Measurements from ENCODE around the gene TMEM267. TPM values are rescaled to one million over a fixed set of nuclear protein-coding genes. Genes with fewer than 3 reads are reported as not detected.
"Not testable (repeated sequence)": the region's sequence is repeated elsewhere in the genome, so short reads cannot be mapped to it uniquely, and the experiment has no call there.

TMEM267 gene
- polyA plus RNA-seq, 1 donor from 2014 or later = 8.0 TPM

- H3K4me2 ChIP-seq (ENCODE audit: low read length) = peak overlapping the region; percentile 63
- peak overlapping the region; percentile 84 for H3K27ac ChIP-seq (ENCODE audit: low read length)
- no peaks in the 10 kb centered on the region for H3K9me2 ChIP-seq (ENCODE audit: insufficient read depth, low read length)
- H2AFZ ChIP-seq (ENCODE audit: low read depth, low read length) = peak overlapping the region; percentile 46
- H3K9ac ChIP-seq (ENCODE audit: low read length) = peak overlapping the region; percentile 69
- no peak for TF ChIP-seq MXI1 (conservative IDR thresholded peaks at IDR 0.05; ENCODE audit: poor library complexity, severe bottlenecking)
- TF ChIP-seq SMC3 (conservative IDR thresholded peaks at IDR 0.05; ENCODE audit: poor library complexity) = no peak
- TF ChIP-seq EP300 (conservative IDR thresholded peaks at IDR 0.05; ENCODE audit: poor library complexity, severe bottlenecking) = no peak
- TF ChIP-seq EZH2 (IDR thresholded peaks at IDR 0.05; ENCODE audit: borderline replicate concordance, insufficient read depth, low read length, poor library complexity, severe bottlenecking) = no peak
- TF ChIP-seq CTCF (IDR thresholded peaks at IDR 0.05; ENCODE audit: poor library complexity, severe bottlenecking) = no peak
- no peak for TF ChIP-seq POLR2AphosphoS5 (IDR thresholded peaks at IDR 0.05)
- TF ChIP-seq RAD21 (conservative IDR thresholded peaks at IDR 0.05) = no peak
- TF ChIP-seq, protein P1, sequence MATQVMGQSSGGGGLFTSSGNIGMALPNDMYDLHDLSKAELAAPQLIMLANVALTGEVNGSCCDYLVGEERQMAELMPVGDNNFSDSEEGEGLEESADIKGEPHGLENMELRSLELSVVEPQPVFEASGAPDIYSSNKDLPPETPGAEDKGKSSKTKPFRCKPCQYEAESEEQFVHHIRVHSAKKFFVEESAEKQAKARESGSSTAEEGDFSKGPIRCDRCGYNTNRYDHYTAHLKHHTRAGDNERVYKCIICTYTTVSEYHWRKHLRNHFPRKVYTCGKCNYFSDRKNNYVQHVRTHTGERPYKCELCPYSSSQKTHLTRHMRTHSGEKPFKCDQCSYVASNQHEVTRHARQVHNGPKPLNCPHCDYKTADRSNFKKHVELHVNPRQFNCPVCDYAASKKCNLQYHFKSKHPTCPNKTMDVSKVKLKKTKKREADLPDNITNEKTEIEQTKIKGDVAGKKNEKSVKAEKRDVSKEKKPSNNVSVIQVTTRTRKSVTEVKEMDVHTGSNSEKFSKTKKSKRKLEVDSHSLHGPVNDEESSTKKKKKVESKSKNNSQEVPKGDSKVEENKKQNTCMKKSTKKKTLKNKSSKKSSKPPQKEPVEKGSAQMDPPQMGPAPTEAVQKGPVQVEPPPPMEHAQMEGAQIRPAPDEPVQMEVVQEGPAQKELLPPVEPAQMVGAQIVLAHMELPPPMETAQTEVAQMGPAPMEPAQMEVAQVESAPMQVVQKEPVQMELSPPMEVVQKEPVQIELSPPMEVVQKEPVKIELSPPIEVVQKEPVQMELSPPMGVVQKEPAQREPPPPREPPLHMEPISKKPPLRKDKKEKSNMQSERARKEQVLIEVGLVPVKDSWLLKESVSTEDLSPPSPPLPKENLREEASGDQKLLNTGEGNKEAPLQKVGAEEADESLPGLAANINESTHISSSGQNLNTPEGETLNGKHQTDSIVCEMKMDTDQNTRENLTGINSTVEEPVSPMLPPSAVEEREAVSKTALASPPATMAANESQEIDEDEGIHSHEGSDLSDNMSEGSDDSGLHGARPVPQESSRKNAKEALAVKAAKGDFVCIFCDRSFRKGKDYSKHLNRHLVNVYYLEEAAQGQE (IDR thresholded peaks at IDR 0.05; ENCODE audit: borderline replicate concordance) = no peak
- no peak for TF ChIP-seq TAF1 (IDR thresholded peaks at IDR 0.05; ENCODE audit: low read depth)
- H3K36me3 ChIP-seq (ENCODE audit: insufficient read depth, low read length) = no peaks in the 10 kb centered on the region
- H4K20me1 ChIP-seq (ENCODE audit: insufficient read depth) = no peaks in the 10 kb centered on the region
- peak overlapping the region; percentile 72 for H3K4me3 ChIP-seq (ENCODE audit: low read length)
- H3K27me3 ChIP-seq (ENCODE audit: insufficient read depth, low read depth, low read length) = no peaks in the 10 kb centered on the region
- H3F3A ChIP-seq (ENCODE audit: insufficient read depth, low read length, poor library complexity, severe bottlenecking) = no peaks in the 10 kb centered on the region
- no peaks in the 10 kb centered on the region for H3K9me3 ChIP-seq (ENCODE audit: low read length)
- peaks cover 6% of the 10 kb centered on the region for H3K79me2 ChIP-seq (replicated peaks; ENCODE audit: insufficient read depth, low read length)
These were observed 30.4 kb upstream of the TMEM267 start for GRCh38 chr5:43514025-43514424.

DNA sequence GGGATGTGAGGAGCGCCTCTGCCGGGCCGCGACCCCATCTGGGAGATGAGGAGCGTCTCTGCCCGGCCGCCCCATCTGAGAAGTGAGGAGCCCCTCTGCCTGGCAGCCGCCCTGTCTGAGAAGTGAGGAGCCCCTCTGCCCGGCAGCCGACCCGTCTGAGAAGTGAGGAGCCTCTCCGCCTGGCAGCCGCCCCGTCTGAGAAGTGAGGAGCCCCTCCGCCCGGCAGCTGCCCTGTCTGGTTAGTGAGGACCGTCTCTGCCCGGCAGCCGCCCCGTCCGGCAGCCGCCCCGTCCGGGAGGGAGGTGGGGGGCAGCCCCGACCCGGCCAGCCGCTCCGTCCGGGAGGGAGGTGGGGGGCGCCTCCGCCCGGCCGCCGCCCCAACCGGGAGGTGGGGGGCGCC, 27.4 kb upstream of the TMEM267 start:
- not testable (repeated sequence) for H2AFZ ChIP-seq (ENCODE audit: low read depth, low read length); H3K36me3 ChIP-seq (ENCODE audit: insufficient read depth, low read length); H3F3A ChIP-seq (ENCODE audit: insufficient read depth, low read length, poor library complexity, severe bottlenecking); H3K9me2 ChIP-seq (ENCODE audit: insufficient read depth, low read length); H3K9ac ChIP-seq (ENCODE audit: low read length); H3K27ac ChIP-seq (ENCODE audit: low read length); H3K4me2 ChIP-seq (ENCODE audit: low read length); H3K79me2 ChIP-seq (replicated peaks; ENCODE audit: insufficient read depth, low read length); H4K20me1 ChIP-seq (ENCODE audit: insufficient read depth); H3K27me3 ChIP-seq (ENCODE audit: insufficient read depth, low read depth, low read length); H3K4me3 ChIP-seq (ENCODE audit: low read length); H3K9me3 ChIP-seq (ENCODE audit: low read length)

- no peaks in the 10 kb centered on the region for H3K9me3 ChIP-seq (ENCODE audit: low read length)
- no peaks in the 10 kb centered on the region for H3K36me3 ChIP-seq (ENCODE audit: insufficient read depth, low read length)
- no peak overlapping the region for H3K4me2 ChIP-seq (ENCODE audit: low read length)
- H3K79me2 ChIP-seq (replicated peaks; ENCODE audit: insufficient read depth, low read length) = no peaks in the 10 kb centered on the region
- no peaks in the 10 kb centered on the region for H3K9me2 ChIP-seq (ENCODE audit: insufficient read depth, low read length)
- TF ChIP-seq EZH2 (IDR thresholded peaks at IDR 0.05; ENCODE audit: borderline replicate concordance, insufficient read depth, low read length, poor library complexity, severe bottlenecking) (no peak), CTCF (IDR thresholded peaks at IDR 0.05; ENCODE audit: poor library complexity, severe bottlenecking) (no peak), TAF1 (IDR thresholded peaks at IDR 0.05; ENCODE audit: low read depth) (no peak), EP300 (conservative IDR thresholded peaks at IDR 0.05; ENCODE audit: poor library complexity, severe bottlenecking) (no peak), MXI1 (conservative IDR thresholded peaks at IDR 0.05; ENCODE audit: poor library complexity, severe bottlenecking) (no peak), POLR2AphosphoS5 (IDR thresholded peaks at IDR 0.05) (no peak), RAD21 (conservative IDR thresholded peaks at IDR 0.05) (no peak), SMC3 (conservative IDR thresholded peaks at IDR 0.05; ENCODE audit: poor library complexity) (no peak)
- TF ChIP-seq, protein P1 (IDR thresholded peaks at IDR 0.05; ENCODE audit: borderline replicate concordance) = no peak
- H3F3A ChIP-seq (ENCODE audit: insufficient read depth, low read length, poor library complexity, severe bottlenecking) = no peaks in the 10 kb centered on the region
- H4K20me1 ChIP-seq (ENCODE audit: insufficient read depth) = no peaks in the 10 kb centered on the region
- no peak overlapping the region for H3K4me3 ChIP-seq (ENCODE audit: low read length)
- H3K27ac ChIP-seq (ENCODE audit: low read length) = no peak overlapping the region
- no peak overlapping the region for H3K9ac ChIP-seq (ENCODE audit: low read length)
- no peaks in the 10 kb centered on the region for H3K27me3 ChIP-seq (ENCODE audit: insufficient read depth, low read depth, low read length)
- no peak overlapping the region for H2AFZ ChIP-seq (ENCODE audit: low read depth, low read length)
These were observed 14.9 kb upstream of the TMEM267 start for GRCh38 chr5:43498581-43498980.

Measured in neural cell (in vitro differentiated cells).